Vagina (tissue), 2 donors: Measurements from ENCODE around the gene REG1A. TPM values are rescaled to one million over a fixed set of nuclear protein-coding genes. Genes with fewer than 3 reads are reported as not detected.

ENCODE experiments used
- DNase-seq, 2 donors: peaks; one replicate each; pipeline ENCODE4 v3.0.0-alpha.2; 2017; ENCODE audit errors: extremely low spot score in 2 of 2
- H3K27ac ChIP-seq: fragments of 200-600 bp; sonication (generic); one replicate; pipeline ENCODE4 v1.5.1; 2019
- H3K27me3 ChIP-seq: fragments of 200-600 bp; sonication (generic); one replicate; pipeline ENCODE4 v1.5.1; 2019
- H3K36me3 ChIP-seq, 2 donors: fragments of 200-600 bp; sonication (generic); one replicate each; pipeline ENCODE4 v1.5.1; 2017 to 2019
- H3K4me1 ChIP-seq: fragments of 200-600 bp; sonication (generic); one replicate; pipeline ENCODE4 v1.5.1; 2019
- H3K4me3 ChIP-seq, 2 donors: fragments of 200-600 bp; sonication (generic); 1 replicate in 1 of 2; 2 replicates in 1 of 2; pipeline ENCODE4 v1.5.1; 2016 to 2019
- H3K9me3 ChIP-seq: fragments of 200-600 bp; sonication (generic); one replicate; pipeline ENCODE4 v1.5.1; 2019
- POLR2A ChIP-seq, 2 donors: fragments of 450-650 bp; IDR thresholded peaks; one replicate each; pipeline ENCODE4 v1.6.1; 2017; ENCODE audit warnings: antibody characterized with exemption in 2 of 2, mild to moderate bottlenecking in 2 of 2, moderate library complexity in 2 of 2
- POLR2AphosphoS5 ChIP-seq, 2 donors: sonication (generic); formaldehyde crosslinking; IDR thresholded peaks; one replicate each; pipeline ENCODE4 v1.9.0; 2017; ENCODE audit warnings: antibody characterized with exemption in 2 of 2, mild to moderate bottlenecking in 2 of 2, low read depth in 1 of 2; ENCODE audit not compliant: insufficient read depth in 1 of 2
- intact Hi-C: fragments of 100-400 bp; cut with DNase I; formaldehyde crosslinking; loops from one replicate; pipeline ENCODE4 v1.15.1; 2023
- total RNA-seq: library from RNA; depleted of rRNA; stranded (reverse); fragments of >200 nt; gene quantifications from one replicate; pipeline ENCODE4 v1.2.3, GENCODE V29; 2016
- TF ChIP-seq, protein P1 (sequence below), 3 experiments: fragments of 450-650 bp in 2 of 3; fragments of 200-600 bp in 1 of 3; sonication (generic) in 1 of 3; IDR thresholded peaks; one replicate each; pipeline ENCODE4 v1.5.1; 2017 to 2019; ENCODE audit warnings: antibody characterized with exemption in 3 of 3, mild to moderate bottlenecking in 2 of 3, moderate library complexity in 2 of 3

Gene REG1A
- total RNA-seq, 1 donor from 2014 or later = not detected

DNA sequence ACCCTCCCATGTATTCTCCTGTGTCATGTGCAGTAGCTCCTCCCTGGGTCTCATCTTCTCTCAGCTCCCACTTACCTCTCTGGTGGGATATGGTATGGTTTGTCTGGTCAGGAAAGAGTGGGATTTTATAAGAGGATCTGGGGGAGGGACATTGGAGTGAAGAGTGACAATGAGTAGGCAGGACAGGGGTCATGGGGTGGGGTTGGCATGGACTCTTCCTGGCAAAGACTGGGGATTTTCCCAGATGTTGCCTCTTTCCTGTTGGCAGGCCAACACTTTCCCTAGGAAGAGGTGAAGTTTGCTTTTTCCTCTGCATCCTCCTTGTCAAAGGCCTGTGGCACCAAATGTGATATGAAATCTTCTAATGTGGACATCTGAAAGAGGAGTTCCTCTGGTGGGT lies 39.4 kb downstream of the REG1A start, which contains the start of gene REG3A:
TSS of gene REG3A (minus strand) at position 101 of the 400 bp plus-strand sequence. CDS start 348 bp downstream, outside the sequence.
- H3K27ac ChIP-seq = no peak within 1 kb of the TSS
- H3K9me3 ChIP-seq = no peaks in the 10 kb centered on the region
- no peaks in the 10 kb centered on the region for H3K27me3 ChIP-seq
- no peak for DNase-seq
- H3K4me3 ChIP-seq = no peak within 1 kb of the TSS
- no peaks in the 10 kb centered on the region for H3K36me3 ChIP-seq
- no peaks in the 10 kb centered on the region for H3K4me1 ChIP-seq
- TF ChIP-seq POLR2AphosphoS5 (IDR thresholded peaks at IDR 0.05; ENCODE audit: insufficient read depth in 1 of 2, low read depth in 1 of 2) (no peak), POLR2A (IDR thresholded peaks at IDR 0.05) (no peak)
- TF ChIP-seq, protein P1, sequence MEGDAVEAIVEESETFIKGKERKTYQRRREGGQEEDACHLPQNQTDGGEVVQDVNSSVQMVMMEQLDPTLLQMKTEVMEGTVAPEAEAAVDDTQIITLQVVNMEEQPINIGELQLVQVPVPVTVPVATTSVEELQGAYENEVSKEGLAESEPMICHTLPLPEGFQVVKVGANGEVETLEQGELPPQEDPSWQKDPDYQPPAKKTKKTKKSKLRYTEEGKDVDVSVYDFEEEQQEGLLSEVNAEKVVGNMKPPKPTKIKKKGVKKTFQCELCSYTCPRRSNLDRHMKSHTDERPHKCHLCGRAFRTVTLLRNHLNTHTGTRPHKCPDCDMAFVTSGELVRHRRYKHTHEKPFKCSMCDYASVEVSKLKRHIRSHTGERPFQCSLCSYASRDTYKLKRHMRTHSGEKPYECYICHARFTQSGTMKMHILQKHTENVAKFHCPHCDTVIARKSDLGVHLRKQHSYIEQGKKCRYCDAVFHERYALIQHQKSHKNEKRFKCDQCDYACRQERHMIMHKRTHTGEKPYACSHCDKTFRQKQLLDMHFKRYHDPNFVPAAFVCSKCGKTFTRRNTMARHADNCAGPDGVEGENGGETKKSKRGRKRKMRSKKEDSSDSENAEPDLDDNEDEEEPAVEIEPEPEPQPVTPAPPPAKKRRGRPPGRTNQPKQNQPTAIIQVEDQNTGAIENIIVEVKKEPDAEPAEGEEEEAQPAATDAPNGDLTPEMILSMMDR (IDR thresholded peaks at IDR 0.05) = no peak
- intact Hi-C loops = no loop called here

DNA sequence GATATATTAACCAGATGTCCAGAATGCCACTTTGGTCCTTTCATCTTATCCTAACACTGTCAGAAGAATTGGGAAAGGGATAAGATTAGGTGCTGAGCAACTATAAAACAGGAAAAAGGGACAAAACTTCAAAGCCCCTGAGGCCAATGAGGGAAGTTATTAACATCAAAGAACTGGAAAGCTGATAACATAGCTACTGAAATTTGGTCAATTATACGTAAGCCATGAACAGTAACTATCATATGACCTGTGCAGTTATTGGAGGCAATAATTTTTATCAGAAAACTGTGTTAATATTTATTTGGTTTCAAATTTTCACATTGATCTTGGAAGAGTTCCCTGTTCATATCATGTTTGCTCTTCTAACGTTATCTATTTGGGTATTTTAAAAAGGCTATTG lies 41.8 kb downstream of the REG1A start:
- H3K4me3 ChIP-seq = no peak overlapping the region
- no peak overlapping the region for H3K27ac ChIP-seq
- no peaks in the 10 kb centered on the region for H3K9me3 ChIP-seq
- intact Hi-C loops = no loop called here
- H3K4me1 ChIP-seq = no peaks in the 10 kb centered on the region
- no peaks in the 10 kb centered on the region for H3K27me3 ChIP-seq
- no peak for TF ChIP-seq POLR2AphosphoS5 (IDR thresholded peaks at IDR 0.05; ENCODE audit: insufficient read depth in 1 of 2, low read depth in 1 of 2)
- TF ChIP-seq, protein P1 (IDR thresholded peaks at IDR 0.05) = no peak
- no peak for TF ChIP-seq POLR2A (IDR thresholded peaks at IDR 0.05)
- H3K36me3 ChIP-seq = no peaks in the 10 kb centered on the region
- DNase-seq = no peak

DNA sequence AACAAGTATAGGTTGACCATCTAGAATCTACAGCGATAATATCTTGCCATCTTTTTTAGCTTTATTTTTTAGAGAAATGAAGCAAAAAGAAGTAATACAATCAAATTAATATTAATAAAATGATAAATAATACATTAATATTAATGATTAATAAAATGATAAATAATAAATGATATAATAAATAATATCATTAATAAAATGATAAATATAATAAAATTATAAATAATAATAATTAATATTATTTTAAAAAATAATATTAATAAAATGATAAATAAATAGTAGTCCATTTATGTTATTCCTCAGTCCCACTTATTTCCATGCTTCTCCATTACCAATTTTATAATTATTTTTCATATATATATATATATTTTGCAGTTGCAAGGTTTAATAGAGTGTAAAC lies 42.5 kb downstream of the REG1A start:
- Histone ChIP-seq H3K4me1 (no peaks in the 10 kb centered on the region), H3K27me3 (no peaks in the 10 kb centered on the region), H3K4me3 (no peak overlapping the region), H3K27ac (no peak overlapping the region), H3K36me3 (no peaks in the 10 kb centered on the region), H3K9me3 (no peaks in the 10 kb centered on the region)
- TF ChIP-seq POLR2A (IDR thresholded peaks at IDR 0.05) = no peak
- no peak for DNase-seq
- intact Hi-C loops = no loop called here

DNA sequence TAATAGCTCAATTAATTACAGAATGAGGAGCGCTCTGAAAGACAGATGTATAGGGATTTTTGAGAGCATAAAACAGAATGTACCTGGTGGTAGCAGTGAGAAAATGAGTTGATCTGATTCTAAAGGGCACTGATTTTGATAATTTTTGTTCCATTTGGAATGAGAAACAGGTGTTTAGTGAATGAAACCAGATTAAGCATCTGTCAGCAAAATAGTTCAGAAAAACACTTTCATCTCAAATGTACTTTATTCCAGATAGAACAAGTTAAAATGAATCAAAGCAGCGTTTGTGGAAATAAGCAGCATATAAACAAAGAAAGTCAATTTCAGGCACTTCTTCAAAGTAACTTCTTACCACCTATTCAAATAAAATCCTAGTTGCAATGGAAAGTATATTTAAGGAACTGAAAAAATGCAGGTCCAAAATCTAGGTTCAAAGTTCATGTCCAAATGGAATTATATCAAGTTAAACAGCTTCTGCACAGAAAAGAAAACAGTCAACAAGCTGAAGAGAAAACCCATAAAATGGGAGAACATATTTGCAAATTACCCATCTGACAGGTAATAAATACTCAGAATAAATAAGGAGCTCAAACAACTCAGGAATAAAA lies 51.2 kb downstream of the REG1A start:
- intact Hi-C loops = no loop called here
- TF ChIP-seq POLR2A (IDR thresholded peaks at IDR 0.05) (no peak), POLR2AphosphoS5 (IDR thresholded peaks at IDR 0.05; ENCODE audit: insufficient read depth in 1 of 2, low read depth in 1 of 2) (no peak)
- TF ChIP-seq, protein P1 (IDR thresholded peaks at IDR 0.05) = no peak
- H3K27me3 ChIP-seq = no peaks in the 10 kb centered on the region
- H3K4me3 ChIP-seq = no peak overlapping the region
- H3K36me3 ChIP-seq = no peaks in the 10 kb centered on the region
- no peaks in the 10 kb centered on the region for H3K9me3 ChIP-seq
- H3K4me1 ChIP-seq = no peaks in the 10 kb centered on the region
- H3K27ac ChIP-seq = no peak overlapping the region
- no peak for DNase-seq

Other genes starting within 250 kb of the REG1A start
- gene REG3G, start 94.8 kb upstream of the REG1A start, total RNA-seq = not detected
- gene REG1B, start 32.5 kb upstream of the REG1A start, total RNA-seq = not detected
- not detected for gene REG3A, start 39.3 kb downstream of the REG1A start, total RNA-seq